Osteocyte (in vitro differentiated cells): ENCODE measurements around the gene KCNIP4. TPM values are rescaled to one million over a fixed set of nuclear protein-coding genes. Genes with fewer than 3 reads are reported as not detected.
A peak's percentile ranks its signal among the peaks of the same experiment; 100 is the strongest.

Experiments used
- DNase-seq: peaks from one replicate; pipeline ENCODE4 v3.0.0; 2021; ENCODE audit warnings: mixed read lengths; ENCODE audit not compliant: unreplicated experiment; ENCODE audit errors: extremely low spot score
- H3K27ac Mint-ChIP-seq: one replicate; pipeline ENCODE4 v1.8.0; 2021; ENCODE audit warnings: mild to moderate bottlenecking, mixed read lengths; ENCODE audit not compliant: unreplicated experiment
- H3K27me3 Mint-ChIP-seq: one replicate; pipeline ENCODE4 v1.8.0; 2021; ENCODE audit warnings: mixed read lengths; ENCODE audit not compliant: unreplicated experiment
- H3K36me3 Mint-ChIP-seq: one replicate; pipeline ENCODE4 v1.8.0; 2021; ENCODE audit warnings: mixed read lengths; ENCODE audit not compliant: unreplicated experiment
- H3K4me1 Mint-ChIP-seq: one replicate; pipeline ENCODE4 v1.8.0; 2021; ENCODE audit warnings: mixed read lengths; ENCODE audit not compliant: unreplicated experiment
- H3K4me3 Mint-ChIP-seq: one replicate; pipeline ENCODE4 v1.8.0; 2021; ENCODE audit warnings: mild to moderate bottlenecking, moderate library complexity, mixed read lengths; ENCODE audit not compliant: unreplicated experiment
- H3K9me3 Mint-ChIP-seq: one replicate; pipeline ENCODE4 v1.8.0; 2021; ENCODE audit warnings: mixed read lengths; ENCODE audit not compliant: unreplicated experiment
- total RNA-seq: library from RNA; stranded (reverse); gene quantifications from 2 replicates; pipeline ENCODE4 v1.2.1, GENCODE V29; 2021
- TF ChIP-seq, protein P1 (sequence below): fragments of 200-600 bp; sonication (generic); IDR thresholded peaks from 2 replicates; pipeline ENCODE4 v1.5.0; 2021; ENCODE audit warnings: antibody characterized with exemption, mild to moderate bottlenecking, moderate library complexity

KCNIP4 gene
- total RNA-seq, 1 donor from 2014 or later = 0.24 TPM

GRCh38 chr4:20696815-20697214 is 1251.8 kb downstream of the KCNIP4 start:
- Mint-ChIP-seq H3K27me3 (peaks cover 19% of the 10 kb centered on the region), H3K4me3 (no peak overlapping the region), H3K27ac (no peak overlapping the region), H3K36me3 (no peaks in the 10 kb centered on the region), H3K9me3 (no peaks in the 10 kb centered on the region), H3K4me1 (peaks cover 16% of the 10 kb centered on the region)
- DNase-seq = no peak
- TF ChIP-seq, protein P1, sequence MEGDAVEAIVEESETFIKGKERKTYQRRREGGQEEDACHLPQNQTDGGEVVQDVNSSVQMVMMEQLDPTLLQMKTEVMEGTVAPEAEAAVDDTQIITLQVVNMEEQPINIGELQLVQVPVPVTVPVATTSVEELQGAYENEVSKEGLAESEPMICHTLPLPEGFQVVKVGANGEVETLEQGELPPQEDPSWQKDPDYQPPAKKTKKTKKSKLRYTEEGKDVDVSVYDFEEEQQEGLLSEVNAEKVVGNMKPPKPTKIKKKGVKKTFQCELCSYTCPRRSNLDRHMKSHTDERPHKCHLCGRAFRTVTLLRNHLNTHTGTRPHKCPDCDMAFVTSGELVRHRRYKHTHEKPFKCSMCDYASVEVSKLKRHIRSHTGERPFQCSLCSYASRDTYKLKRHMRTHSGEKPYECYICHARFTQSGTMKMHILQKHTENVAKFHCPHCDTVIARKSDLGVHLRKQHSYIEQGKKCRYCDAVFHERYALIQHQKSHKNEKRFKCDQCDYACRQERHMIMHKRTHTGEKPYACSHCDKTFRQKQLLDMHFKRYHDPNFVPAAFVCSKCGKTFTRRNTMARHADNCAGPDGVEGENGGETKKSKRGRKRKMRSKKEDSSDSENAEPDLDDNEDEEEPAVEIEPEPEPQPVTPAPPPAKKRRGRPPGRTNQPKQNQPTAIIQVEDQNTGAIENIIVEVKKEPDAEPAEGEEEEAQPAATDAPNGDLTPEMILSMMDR = no peak

DNA sequence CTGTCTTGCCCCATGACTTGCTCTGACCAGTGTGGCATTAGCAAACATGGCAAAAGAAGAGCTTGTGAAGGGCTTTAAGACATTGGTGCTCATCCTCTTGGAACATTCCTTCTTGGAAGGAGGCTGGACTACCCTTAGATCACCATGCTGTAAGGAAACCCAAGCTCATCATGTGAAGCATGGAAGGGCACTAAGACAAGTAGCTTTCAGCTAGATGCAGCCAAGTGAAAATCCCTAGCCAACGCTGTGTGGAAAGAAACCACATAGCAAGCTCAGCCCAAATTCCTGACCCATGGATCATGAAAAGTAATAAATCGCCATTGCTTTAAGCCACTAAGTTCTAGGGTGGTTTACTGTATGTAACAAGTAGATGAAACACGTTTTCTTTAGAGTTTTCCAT is 1260.7 kb downstream of the KCNIP4 start:
- DNase-seq = no peak
- Mint-ChIP-seq H3K36me3 (no peaks in the 10 kb centered on the region), H3K27me3 (peaks cover 64% of the 10 kb centered on the region), H3K27ac (no peak overlapping the region), H3K9me3 (no peaks in the 10 kb centered on the region), H3K4me3 (no peak overlapping the region), H3K4me1 (no peaks in the 10 kb centered on the region)
- TF ChIP-seq, protein P1 = no peak

GRCh38 chr4:20684852-20685763 is 1263.5 kb downstream of the KCNIP4 start:
- no peaks in the 10 kb centered on the region for H3K36me3 Mint-ChIP-seq
- peaks cover 69% of the 10 kb centered on the region for H3K27me3 Mint-ChIP-seq
- DNase-seq = no peak
- no peak overlapping the region for H3K4me3 Mint-ChIP-seq
- no peaks in the 10 kb centered on the region for H3K9me3 Mint-ChIP-seq
- no peak overlapping the region for H3K27ac Mint-ChIP-seq
- no peaks in the 10 kb centered on the region for H3K4me1 Mint-ChIP-seq
- TF ChIP-seq, protein P1 = peak; percentile 71

DNA sequence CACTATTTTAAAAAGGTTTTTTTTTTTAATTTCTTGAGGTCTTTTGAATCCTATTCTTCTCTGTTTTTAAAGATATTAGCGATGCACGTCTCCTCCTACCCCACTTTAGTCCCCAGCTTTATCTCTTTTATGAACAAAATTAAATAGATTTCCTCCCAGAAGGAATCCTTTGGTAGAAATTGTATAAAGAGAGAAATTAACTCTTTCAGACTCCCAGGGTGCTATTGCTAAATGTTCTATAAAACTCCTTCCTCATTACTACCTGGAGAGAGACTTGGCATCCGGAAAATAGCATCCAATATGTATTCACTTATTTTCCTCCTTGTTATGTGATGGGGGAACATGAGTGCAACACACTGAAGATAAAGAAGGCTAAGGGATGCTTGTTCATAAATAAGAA is 1264.8 kb downstream of the KCNIP4 start:
- TF ChIP-seq, protein P1 = no peak
- Mint-ChIP-seq H3K36me3 (no peaks in the 10 kb centered on the region), H3K27ac (no peak overlapping the region), H3K4me3 (no peak overlapping the region), H3K9me3 (no peaks in the 10 kb centered on the region), H3K4me1 (no peaks in the 10 kb centered on the region), H3K27me3 (peaks cover 71% of the 10 kb centered on the region)
- no peak for DNase-seq

GRCh38 chr4:20682853-20683252 is 1265.7 kb downstream of the KCNIP4 start:
- no peaks in the 10 kb centered on the region for H3K9me3 Mint-ChIP-seq
- no peak for DNase-seq
- H3K27ac Mint-ChIP-seq = no peak overlapping the region
- H3K27me3 Mint-ChIP-seq = peaks cover 73% of the 10 kb centered on the region
- H3K4me1 Mint-ChIP-seq = no peaks in the 10 kb centered on the region
- H3K36me3 Mint-ChIP-seq = no peaks in the 10 kb centered on the region
- TF ChIP-seq, protein P1 = no peak
- no peak overlapping the region for H3K4me3 Mint-ChIP-seq
